ENCODE data around the gene ECSIT.

DNA sequence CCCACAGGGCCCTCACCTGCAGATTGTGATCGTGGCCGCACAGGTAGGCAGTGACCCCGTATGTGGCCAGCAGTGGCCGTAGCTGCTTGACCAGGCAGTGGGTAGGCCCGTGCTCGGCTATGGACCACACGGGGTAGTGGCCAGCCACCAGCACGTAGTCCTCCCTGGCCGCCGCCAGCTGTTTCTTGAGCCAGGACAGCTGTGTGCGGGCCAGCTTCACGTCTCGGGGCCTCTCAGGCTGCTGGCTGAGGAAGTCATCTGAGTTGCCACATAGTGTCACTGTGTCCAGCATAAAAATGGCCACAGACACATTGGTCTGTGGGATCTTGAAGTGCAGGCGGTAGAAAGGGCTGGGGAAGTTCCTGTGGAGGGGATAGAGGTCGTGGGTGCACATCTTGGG, 47.3 kb upstream of the ECSIT start:
- TF ChIP-seq, protein P1, sequence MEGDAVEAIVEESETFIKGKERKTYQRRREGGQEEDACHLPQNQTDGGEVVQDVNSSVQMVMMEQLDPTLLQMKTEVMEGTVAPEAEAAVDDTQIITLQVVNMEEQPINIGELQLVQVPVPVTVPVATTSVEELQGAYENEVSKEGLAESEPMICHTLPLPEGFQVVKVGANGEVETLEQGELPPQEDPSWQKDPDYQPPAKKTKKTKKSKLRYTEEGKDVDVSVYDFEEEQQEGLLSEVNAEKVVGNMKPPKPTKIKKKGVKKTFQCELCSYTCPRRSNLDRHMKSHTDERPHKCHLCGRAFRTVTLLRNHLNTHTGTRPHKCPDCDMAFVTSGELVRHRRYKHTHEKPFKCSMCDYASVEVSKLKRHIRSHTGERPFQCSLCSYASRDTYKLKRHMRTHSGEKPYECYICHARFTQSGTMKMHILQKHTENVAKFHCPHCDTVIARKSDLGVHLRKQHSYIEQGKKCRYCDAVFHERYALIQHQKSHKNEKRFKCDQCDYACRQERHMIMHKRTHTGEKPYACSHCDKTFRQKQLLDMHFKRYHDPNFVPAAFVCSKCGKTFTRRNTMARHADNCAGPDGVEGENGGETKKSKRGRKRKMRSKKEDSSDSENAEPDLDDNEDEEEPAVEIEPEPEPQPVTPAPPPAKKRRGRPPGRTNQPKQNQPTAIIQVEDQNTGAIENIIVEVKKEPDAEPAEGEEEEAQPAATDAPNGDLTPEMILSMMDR (IDR thresholded peaks at IDR 0.05): no peak
- TF ChIP-seq ZFX (IDR thresholded peaks at IDR 0.05; ENCODE audit: borderline replicate concordance): no peak
